ENCODE measurements around the gene GALNT17. TPM values are rescaled to one million over a fixed set of nuclear protein-coding genes. Genes with fewer than 3 reads are reported as not detected.
A peak's percentile ranks its signal among the peaks of the same experiment; 100 is the strongest.

Gene GALNT17
- total RNA-seq, 1 donor from 2014 or later = not detected

GRCh38 chr7:71372991-71373390 lies 241.0 kb downstream of the GALNT17 start:
- H3K27me3 ChIP-seq (ENCODE audit: control insufficient read depth, insufficient read depth, low read length) = no peaks in the 10 kb centered on the region
- no peak for TF ChIP-seq CTCF (IDR thresholded peaks at IDR 0.05; ENCODE audit: insufficient read depth, low read length, severe bottlenecking)
- no peaks in the 10 kb centered on the region for H3K36me3 ChIP-seq (ENCODE audit: control insufficient read depth, insufficient read depth, low read length)
- FAIRE-seq (peak; percentile 13), DNase-seq (ENCODE audit: low read depth) (no peak)
- no peak overlapping the region for H3K4me3 ChIP-seq (ENCODE audit: low read depth, low read length)

GRCh38 chr7:71377062-71377461 lies 245.1 kb downstream of the GALNT17 start:
- H3K4me3 ChIP-seq (ENCODE audit: low read depth, low read length) = no peak overlapping the region
- no peak for TF ChIP-seq CTCF (IDR thresholded peaks at IDR 0.05; ENCODE audit: insufficient read depth, low read length, severe bottlenecking)
- no peak for FAIRE-seq
- no peaks in the 10 kb centered on the region for H3K36me3 ChIP-seq (ENCODE audit: control insufficient read depth, insufficient read depth, low read length)
- no peaks in the 10 kb centered on the region for H3K27me3 ChIP-seq (ENCODE audit: control insufficient read depth, insufficient read depth, low read length)
- DNase-seq (ENCODE audit: low read depth) = no peak

GRCh38 chr7:71377469-71377868 lies 245.5 kb downstream of the GALNT17 start:
- H3K27me3 ChIP-seq (ENCODE audit: control insufficient read depth, insufficient read depth, low read length) = no peaks in the 10 kb centered on the region

DNA sequence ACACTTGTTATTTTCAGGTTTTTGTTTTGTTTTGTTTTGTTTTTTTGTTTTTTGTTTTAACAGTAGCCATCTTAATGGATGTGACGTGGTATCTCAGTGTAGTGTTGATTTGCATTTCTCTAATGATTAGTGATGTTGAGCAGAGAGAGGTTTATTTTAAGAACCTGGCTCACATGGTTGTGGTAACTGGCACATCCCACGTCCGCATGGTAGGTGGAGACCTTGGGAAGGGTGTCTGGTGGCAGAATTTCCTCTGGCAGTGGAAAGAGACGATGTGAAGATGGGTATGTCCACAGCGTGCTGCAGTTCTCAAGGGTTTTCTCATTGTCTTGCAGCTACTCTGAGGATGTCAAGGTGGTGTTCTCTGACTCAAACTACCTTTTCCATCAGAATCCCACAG lies 252.2 kb downstream of the GALNT17 start:
- no peak for FAIRE-seq

More at GRCh38 chr7:71377469-71377868, 245.5 kb downstream of the GALNT17 start:
- DNase-seq (ENCODE audit: low read depth) = no peak
- no peak for FAIRE-seq
- H3K4me3 ChIP-seq (ENCODE audit: low read depth, low read length) = no peak overlapping the region
- no peak for TF ChIP-seq CTCF (IDR thresholded peaks at IDR 0.05; ENCODE audit: insufficient read depth, low read length, severe bottlenecking)
- no peaks in the 10 kb centered on the region for H3K36me3 ChIP-seq (ENCODE audit: control insufficient read depth, insufficient read depth, low read length)

DNA sequence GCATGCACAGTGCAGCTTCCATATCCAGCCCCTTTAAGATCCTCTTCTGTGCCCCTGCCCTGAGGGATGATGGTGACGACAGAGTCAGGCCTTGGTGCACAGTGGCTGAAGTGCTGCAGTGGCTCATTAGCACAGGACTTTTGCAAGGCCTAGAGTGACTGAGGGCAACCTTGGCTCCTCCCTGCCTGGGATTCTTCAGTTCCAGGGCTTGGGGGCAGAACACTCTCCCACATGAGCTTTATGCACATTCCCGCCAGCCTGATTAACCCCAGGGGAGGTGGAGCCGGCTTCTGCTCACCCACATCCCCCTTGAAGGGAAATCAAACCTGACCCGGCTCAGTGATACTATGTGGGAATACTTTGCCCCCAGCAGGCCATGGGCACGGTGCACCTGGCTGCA lies 253.4 kb downstream of the GALNT17 start:
- no peak overlapping the region for H3K4me3 ChIP-seq (ENCODE audit: low read depth, low read length)
- H3K36me3 ChIP-seq (ENCODE audit: control insufficient read depth, insufficient read depth, low read length) = no peaks in the 10 kb centered on the region
- DNase-seq (ENCODE audit: low read depth) = no peak
- TF ChIP-seq CTCF (IDR thresholded peaks at IDR 0.05; ENCODE audit: insufficient read depth, low read length, severe bottlenecking) = no peak
- FAIRE-seq = no peak
- no peaks in the 10 kb centered on the region for H3K27me3 ChIP-seq (ENCODE audit: control insufficient read depth, insufficient read depth, low read length)

More for the DNA sequence above, 252.2 kb downstream of the GALNT17 start:
- DNase-seq (ENCODE audit: low read depth) = no peak
- no peak for TF ChIP-seq CTCF (IDR thresholded peaks at IDR 0.05; ENCODE audit: insufficient read depth, low read length, severe bottlenecking)
- Histone ChIP-seq H3K4me3 (ENCODE audit: low read depth, low read length) (no peak overlapping the region), H3K36me3 (ENCODE audit: control insufficient read depth, insufficient read depth, low read length) (no peaks in the 10 kb centered on the region), H3K27me3 (ENCODE audit: control insufficient read depth, insufficient read depth, low read length) (no peaks in the 10 kb centered on the region)

DNA sequence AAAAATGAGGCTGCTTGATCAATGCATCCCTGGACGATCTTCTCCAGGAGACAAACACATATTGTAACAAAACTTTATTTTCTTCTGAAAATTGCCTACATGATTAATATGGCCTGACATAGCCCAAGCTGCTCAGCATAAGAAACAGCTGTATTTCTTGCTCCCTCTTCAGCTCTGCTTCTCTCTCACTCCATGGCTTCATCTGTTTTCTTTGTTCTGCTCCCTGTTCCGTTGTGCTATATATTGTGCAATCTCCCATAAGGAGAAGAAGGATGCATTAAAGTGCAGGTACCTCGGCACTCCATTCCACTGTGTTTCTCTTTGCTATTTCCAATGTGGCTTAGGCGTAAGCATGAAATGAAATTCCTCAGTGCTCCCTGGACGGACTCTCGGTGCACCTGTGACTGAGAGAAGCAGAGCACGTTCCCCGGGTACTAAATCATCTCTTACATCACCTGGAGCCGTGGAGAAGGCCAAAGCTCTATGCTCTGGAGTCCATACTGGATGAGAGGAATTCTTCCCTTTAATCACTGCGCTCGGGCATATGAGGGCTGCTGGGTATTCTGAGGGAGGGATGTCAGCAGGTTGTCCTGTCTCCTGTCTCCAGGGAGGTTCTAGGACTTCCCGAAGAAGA lies 254.3 kb downstream of the GALNT17 start:
- H3K36me3 ChIP-seq (ENCODE audit: control insufficient read depth, insufficient read depth, low read length) = no peaks in the 10 kb centered on the region
- H3K27me3 ChIP-seq (ENCODE audit: control insufficient read depth, insufficient read depth, low read length) = no peaks in the 10 kb centered on the region
- TF ChIP-seq CTCF (IDR thresholded peaks at IDR 0.05; ENCODE audit: insufficient read depth, low read length, severe bottlenecking) = no peak
- no peak for FAIRE-seq
- DNase-seq (ENCODE audit: low read depth) = no peak
- H3K4me3 ChIP-seq (ENCODE audit: low read depth, low read length) = no peak overlapping the region

All from bronchial epithelial cell (primary cell).